Pancreas (tissue), 10 donors: ENCODE data around the gene KCNH4. TPM values are rescaled to one million over a fixed set of nuclear protein-coding genes. Genes with fewer than 3 reads are reported as not detected.

Source experiments
- ATAC-seq, 4 donors: fragments of 200-7000 bp; cut with Tn5 transposase; one replicate each; pipeline versions ENCODE4 v1.8.0 to v1.9.1; 2020; ENCODE audit warnings: mild to moderate bottlenecking in 4 of 4, moderate library complexity in 4 of 4
- DNase-seq, 6 donors: peaks; one replicate each; pipeline ENCODE4 v3.0.0-alpha.2; 2020
- FAIRE-seq: peaks from 2 replicates; lab custom pipeline; 2012; peaks lifted over from hg19 to GRCh38; lab: Jason Lieb, UNC
- H3K27ac ChIP-seq, 4 donors: fragments of 200-600 bp; sonication (generic); 1 replicate in 3 of 4; 2 replicates in 1 of 4; pipeline versions ENCODE4 v1.5.0 to v1.8.0; 2020
- H3K27me3 ChIP-seq, 4 donors: fragments of 200-600 bp; one replicate each; pipeline ENCODE4 v1.8.0; 2021
- H3K36me3 ChIP-seq, 3 donors: fragments of 200-600 bp; sonication (generic) in 1 of 3; one replicate each; pipeline versions ENCODE4 v1.5.0 to v1.8.0; 2020 to 2021
- H3K4me1 ChIP-seq, 3 donors: fragments of 200-600 bp; one replicate each; pipeline ENCODE4 v1.8.0; 2021
- H3K4me3 ChIP-seq, 4 donors: fragments of 200-600 bp; sonication (generic) in 2 of 4; one replicate each; pipeline versions ENCODE4 v1.5.0 to v1.8.0; 2020 to 2021
- H3K9me3 ChIP-seq, 4 donors: fragments of 200-600 bp; one replicate each; pipeline ENCODE4 v1.8.0; 2021
- CTCF ChIP-seq, 4 donors: fragments of 200-600 bp; sonication (generic) in 3 of 4; IDR thresholded peaks; one replicate each; pipeline versions ENCODE4 v1.5.0 to v1.8.0; 2021; ENCODE audit warnings: antibody characterized with exemption in 4 of 4
- WGBS, 2 donors: extraction: QIAGEN DNeasy Blood & Tissue Kit; methylation state at CpG; one replicate each; pipeline ENCODE4 v1.1.7; 2013; 5-methylcytosine and 5-hydroxymethylcytosine counted together
- intact Hi-C, 3 donors: fragments of 100-400 bp; cut with DNase I; formaldehyde crosslinking; loops; one replicate each; pipeline versions ENCODE4 v1.11.1 to v1.14.2; 2022
- polyA plus RNA-seq, 2 donors: library from polyadenylated mRNA; stranded (reverse); fragments of 200-250 nt; gene quantifications; one replicate each; pipeline ENCODE4 v1.2.3, GENCODE V29; 2013
- total RNA-seq, 6 donors: library from RNA; stranded (reverse); fragmentation: NEBNext Ultra II Directional in 4 of 6; extraction: Animal tissue kit (Norgen Biotek cat#: 25700) in 4 of 6; gene quantifications; one replicate each; pipeline versions ENCODE4 v1.2.1 to v1.2.4, GENCODE V29; 2021 to 2023
- donor health status: healthy with polysubstance abuse.
- donor health status: DM: no; HTN: no; CAD: no; lungs with moderate emphysema.
- donor health status: DM: no; HTN: no; CAD: no.
- donor health status: control.
- donor health status: control.
- donor health status: Bipolar disorder and iron deficiency.
- donor health status: DM: yes; HTN: yes; CAD: no.
- donor health status: DM: no; HTN: no; CAD: no.
- donor health status: DM: no; HTN: no; CAD: no.
- donor health status: DM: yes; HTN: yes; CAD: no.

The KCNH4 gene
- total RNA-seq (under 1 TPM in 5 of 6 donors, not detected in 1; 0.03 to 0.09 (median 0.06) TPM), polyA plus RNA-seq (under 1 TPM; 0.11 to 0.14 TPM)

- ATAC-seq = peak; percentile 26 to 65 (median 64)
- H3K9me3 ChIP-seq = no peaks in the 10 kb centered on the region
- intact Hi-C loops = no loop called here
- 5% methylated on average over 45 to 60 of the region's 60 CpGs for WGBS, 2 donors
- DNase-seq = peak; percentile 54 to 86 (median 76)
- H3K36me3 ChIP-seq = no peaks in the 10 kb centered on the region
- TF ChIP-seq CTCF (IDR thresholded peaks at IDR 0.05) = peak in 2 of 4 donors; percentile 23 to 24
- peak within 1 kb of the TSS; percentile 7 to 46 (median 19) for H3K4me3 ChIP-seq
- H3K27me3 ChIP-seq = no peaks in the 10 kb centered on the region
- H3K4me1 ChIP-seq = peaks cover 0 to 7% (median 6%) of the 10 kb centered on the region in 3 donors
- no peak for FAIRE-seq
- no peak within 1 kb of the TSS for H3K27ac ChIP-seq
These were observed at the start of gene KCNH4 for GRCh38 chr17:42180922-42181850. KCNH4 (minus strand) TSS chr17:42181142; CDS start chr17:42180945, 197 bp downstream.

GRCh38 chr17:42230225-42230624 lies 49.3 kb upstream of the KCNH4 start:
- H3K4me1 ChIP-seq = no peaks in the 10 kb centered on the region
- no peaks in the 10 kb centered on the region for H3K27me3 ChIP-seq
- ATAC-seq (no peak), FAIRE-seq (no peak), DNase-seq (no peak)
- H3K9me3 ChIP-seq = no peaks in the 10 kb centered on the region
- H3K4me3 ChIP-seq = no peak overlapping the region
- intact Hi-C loops = no loop called here
- no peak overlapping the region for H3K27ac ChIP-seq
- TF ChIP-seq CTCF (IDR thresholded peaks at IDR 0.05) = no peak
- 89 to 90% methylated on average over 5 of the region's 5 CpGs for WGBS, 2 donors
- H3K36me3 ChIP-seq = no peaks in the 10 kb centered on the region

- TF ChIP-seq CTCF (IDR thresholded peaks at IDR 0.05) = no peak
- 78 to 82% methylated on average over 11 of the region's 11 CpGs for WGBS, 2 donors
- no peak overlapping the region for H3K27ac ChIP-seq
- H3K4me3 ChIP-seq = no peak overlapping the region
- ATAC-seq (no peak), FAIRE-seq (no peak), DNase-seq (no peak)
- no peaks in the 10 kb centered on the region for H3K4me1 ChIP-seq
- H3K9me3 ChIP-seq = no peaks in the 10 kb centered on the region
- intact Hi-C loops = no loop called here
- no peaks in the 10 kb centered on the region for H3K27me3 ChIP-seq
- peaks cover 0 to 7% (median 0%) of the 10 kb centered on the region in 3 donors for H3K36me3 ChIP-seq
These were observed 47.1 kb upstream of the KCNH4 start for GRCh38 chr17:42227849-42228700.

DNA sequence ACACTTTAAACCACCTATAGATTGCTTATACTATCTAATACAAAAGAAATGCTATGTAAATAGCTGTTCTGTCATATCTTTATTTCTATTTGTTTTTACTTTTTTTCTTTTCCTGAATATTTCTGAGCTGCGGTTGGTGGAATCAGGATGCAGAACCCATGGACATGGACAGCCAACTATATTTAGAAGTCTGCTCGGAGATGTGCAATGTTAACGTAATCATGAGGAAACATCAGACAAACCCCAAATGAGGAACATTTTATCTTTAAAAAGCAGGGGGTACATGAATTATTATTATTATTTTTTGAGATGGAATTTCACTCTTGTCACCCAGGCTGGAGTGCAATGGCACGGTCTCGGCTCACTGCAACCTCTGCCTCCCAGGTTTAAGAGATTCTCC lies 44.7 kb upstream of the KCNH4 start:
- Histone ChIP-seq H3K4me3 (no peak overlapping the region), H3K27me3 (no peaks in the 10 kb centered on the region), H3K27ac (no peak overlapping the region), H3K36me3 (peaks cover 0 to 9% (median 0%) of the 10 kb centered on the region in 3 donors), H3K9me3 (no peaks in the 10 kb centered on the region), H3K4me1 (no peaks in the 10 kb centered on the region)
- intact Hi-C loops = no loop called here
- FAIRE-seq (no peak), ATAC-seq (no peak), DNase-seq (no peak)
- 90 to 94% methylated on average over 5 of the region's 5 CpGs for WGBS, 2 donors
- no peak for TF ChIP-seq CTCF (IDR thresholded peaks at IDR 0.05)
